ENCODE measurements around the gene ARHGAP28. TPM values are rescaled to one million over a fixed set of nuclear protein-coding genes. Genes with fewer than 3 reads are reported as not detected.

The ARHGAP28 gene
- total RNA-seq: 10 to 100 TPM in 3 of 9 donors, 1 to 10 TPM in 6; 2.9 to 34.3 (median 8.9) TPM
- polyA plus RNA-seq: 1 to 10 TPM; 2.7 to 7.3 (median 3.0) TPM
- long read RNA-seq, donor 1, partial matches to known transcripts: 0 of 1 reads
- long read RNA-seq, donor 1, other reads (novel, unspliced or antisense): 0 of 1 reads
- long read RNA-seq, donor 2, partial matches to known transcripts: 0 of 2 reads
- long read RNA-seq, donor 2, other reads (novel, unspliced or antisense): 0 of 2 reads
- long read RNA-seq, donor 3: 0 reads
- long read RNA-seq, donor 4, partial matches to known transcripts: 2 of 3 reads
- long read RNA-seq, donor 4, other reads (novel, unspliced or antisense): 0 of 3 reads
- long read RNA-seq, donor 5, partial matches to known transcripts: 0 of 8 reads
- long read RNA-seq, donor 5, other reads (novel, unspliced or antisense): 6 of 8 reads
- long read RNA-seq, donor 6, partial matches to known transcripts: 1 of 1 reads
- long read RNA-seq, donor 6, other reads (novel, unspliced or antisense): 0 of 1 reads
- long read RNA-seq, donor 7: 0 reads
- long read RNA-seq, donor 8, partial matches to known transcripts: 0 of 3 reads
- long read RNA-seq, donor 8, other reads (novel, unspliced or antisense): 0 of 3 reads
- long read RNA-seq, donor 9, full-length matches to known transcripts: 3 of 3 reads
- long read RNA-seq, donor 9, partial matches to known transcripts: 0 of 3 reads
- long read RNA-seq, donor 9, other reads (novel, unspliced or antisense): 0 of 3 reads
- long read RNA-seq, donor 10, partial matches to known transcripts: 0 of 2 reads
- long read RNA-seq, donor 10, other reads (novel, unspliced or antisense): 0 of 2 reads

- peak within 1 kb of the TSS in 4 of 5 donors; percentile 61 to 90 (median 84) for H3K27ac ChIP-seq
- 0 to 2% (median 1%) methylated on average over 16 to 96 of the region's 96 CpGs for WGBS, 4 donors
- no peaks in the 10 kb centered on the region for H3K9me3 ChIP-seq (replicated peaks in 1 of 3)
- peak within 1 kb of the TSS; percentile 25 to 78 (median 42) for H3K4me3 ChIP-seq
- intact Hi-C loops (cut with DNase I): loop anchor here in 1 of 2 donors (10.0 kb wide), 1 partner anchor 165 kb away; no protein-coding TSS in a partner anchor
- TF ChIP-seq POLR2A (IDR thresholded peaks at IDR 0.05): peak; percentile 55 to 56
- TF ChIP-seq CTCF (IDR thresholded peaks at IDR 0.05): peak in 3 of 6 experiments; percentile 8 to 44 (median 20)
- H3K27me3 ChIP-seq: no peaks in the 10 kb centered on the region
- H3K4me1 ChIP-seq (replicated peaks in 1 of 2): peaks cover 0 to 25% of the 10 kb centered on the region in 2 donors
- no peaks in the 10 kb centered on the region for H3K36me3 ChIP-seq (replicated peaks in 1 of 2)
- peak; percentile 64 to 89 (median 82) for DNase-seq
These were observed at the start of gene ARHGAP28 for GRCh38 chr18:6729247-6730091. TSS of gene ARHGAP28 (plus strand) at chr18:6729716. CDS start at chr18:6729822, 106 bp downstream.

GRCh38 chr18:6681331-6681875 lies 48.1 kb upstream of the ARHGAP28 start:
- no peak for DNase-seq
- no peaks in the 10 kb centered on the region for H3K4me1 ChIP-seq (replicated peaks in 1 of 2)
- TF ChIP-seq CTCF (IDR thresholded peaks at IDR 0.05): no peak
- no peak for TF ChIP-seq POLR2A (IDR thresholded peaks at IDR 0.05)
- no peak overlapping the region for H3K27ac ChIP-seq
- no peaks in the 10 kb centered on the region for H3K27me3 ChIP-seq
- H3K36me3 ChIP-seq (replicated peaks in 1 of 2): no peaks in the 10 kb centered on the region
- 47 to 54% (median 51%) methylated on average over 1 of the region's 1 CpG for WGBS, 4 donors
- no peaks in the 10 kb centered on the region for H3K9me3 ChIP-seq (replicated peaks in 1 of 3)
- intact Hi-C loops (cut with DNase I): no loop called here
- no peak overlapping the region for H3K4me3 ChIP-seq

- Histone ChIP-seq H3K27me3 (no peaks in the 10 kb centered on the region), H3K27ac (no peak overlapping the region), H3K9me3 (replicated peaks in 1 of 3) (no peaks in the 10 kb centered on the region), H3K4me1 (replicated peaks in 1 of 2) (no peaks in the 10 kb centered on the region), H3K36me3 (replicated peaks in 1 of 2) (no peaks in the 10 kb centered on the region), H3K4me3 (no peak overlapping the region)
- intact Hi-C loops (cut with DNase I): no loop called here
- WGBS, 4 donors: 72 to 82% (median 75%) methylated on average over 9 to 14 of the region's 14 CpGs
- no peak for DNase-seq
- TF ChIP-seq CTCF (IDR thresholded peaks at IDR 0.05) (no peak), POLR2A (IDR thresholded peaks at IDR 0.05) (no peak)
These were observed 46.9 kb upstream of the ARHGAP28 start for GRCh38 chr18:6682437-6683111.

Data from adrenal gland (tissue), 19 donors.